Right kidney (tissue), 1 donor: ENCODE measurements around the gene FEV.
A peak's percentile ranks its signal among the peaks of the same experiment; 100 is the strongest.

Source experiments
- DNase-seq: peaks from one replicate; pipeline ENCODE4 v3.0.0-alpha.2; 2016

FEV gene

GRCh38 chr2:218993345-218994315 is 8.6 kb upstream of the FEV start, which contains the start of gene CRYBA2:
Gene CRYBA2, minus strand, starts transcription at chr2:218993422. Its CDS starts 246 bp downstream, at chr2:218993176.
- DNase-seq: peak; percentile 35

- no peak for DNase-seq
Observed at GRCh38 chr2:218992703-218993344, 7.8 kb upstream of the FEV start.

- no peak for DNase-seq
Observed at GRCh38 chr2:218992196-218992595, 7.2 kb upstream of the FEV start.

DNA sequence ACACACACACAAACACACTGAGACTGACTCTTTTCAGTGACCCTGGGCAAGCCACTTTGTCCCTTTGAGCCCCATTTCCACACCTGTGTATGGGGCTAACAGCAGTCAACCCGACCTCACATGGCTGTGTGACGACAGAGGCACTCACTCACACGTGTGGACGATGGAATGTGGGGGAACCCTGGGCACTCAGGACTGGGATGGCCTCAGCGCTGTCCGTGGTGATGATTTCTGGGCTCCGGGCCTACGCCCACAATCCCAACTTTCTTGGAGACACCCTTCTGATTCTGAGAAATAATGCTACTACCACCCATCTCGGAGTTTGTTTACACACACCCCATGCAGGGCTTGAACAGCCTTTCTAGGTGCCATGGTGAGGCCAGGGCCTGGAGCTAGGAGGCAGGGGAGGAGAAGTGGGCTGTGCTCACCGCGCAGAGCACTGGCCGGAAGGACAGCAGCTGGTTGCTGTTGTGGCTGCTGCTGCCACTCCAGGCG is 6.7 kb upstream of the FEV start:
- peak; percentile 50 for DNase-seq

GRCh38 chr2:218990612-218991011 is 5.6 kb upstream of the FEV start:
- no peak for DNase-seq

- no peak for DNase-seq
Observed at GRCh38 chr2:218990052-218990451, 5.1 kb upstream of the FEV start.

- no peak for DNase-seq
Observed at GRCh38 chr2:218988650-218989049, 3.7 kb upstream of the FEV start.

DNA sequence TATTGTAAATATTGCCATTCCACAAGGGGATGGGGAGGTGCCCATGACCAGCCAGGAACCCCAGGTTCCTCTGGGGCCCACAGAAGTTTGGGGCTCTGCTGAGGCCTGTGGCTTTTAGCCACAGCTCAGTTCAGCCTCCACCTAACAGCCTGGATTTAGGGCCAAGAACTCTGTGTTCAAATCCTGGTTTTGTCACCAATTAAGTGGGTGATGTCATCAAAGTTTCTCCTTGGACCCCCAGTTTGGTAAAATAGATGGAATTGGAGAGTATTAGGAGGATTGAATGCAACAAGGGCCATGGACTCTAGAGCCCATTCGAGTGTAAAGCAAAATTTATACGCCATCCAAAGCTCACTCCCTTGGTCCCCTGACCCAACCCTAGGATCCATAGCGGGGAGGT is 3.2 kb upstream of the FEV start:
- DNase-seq: no peak

DNA sequence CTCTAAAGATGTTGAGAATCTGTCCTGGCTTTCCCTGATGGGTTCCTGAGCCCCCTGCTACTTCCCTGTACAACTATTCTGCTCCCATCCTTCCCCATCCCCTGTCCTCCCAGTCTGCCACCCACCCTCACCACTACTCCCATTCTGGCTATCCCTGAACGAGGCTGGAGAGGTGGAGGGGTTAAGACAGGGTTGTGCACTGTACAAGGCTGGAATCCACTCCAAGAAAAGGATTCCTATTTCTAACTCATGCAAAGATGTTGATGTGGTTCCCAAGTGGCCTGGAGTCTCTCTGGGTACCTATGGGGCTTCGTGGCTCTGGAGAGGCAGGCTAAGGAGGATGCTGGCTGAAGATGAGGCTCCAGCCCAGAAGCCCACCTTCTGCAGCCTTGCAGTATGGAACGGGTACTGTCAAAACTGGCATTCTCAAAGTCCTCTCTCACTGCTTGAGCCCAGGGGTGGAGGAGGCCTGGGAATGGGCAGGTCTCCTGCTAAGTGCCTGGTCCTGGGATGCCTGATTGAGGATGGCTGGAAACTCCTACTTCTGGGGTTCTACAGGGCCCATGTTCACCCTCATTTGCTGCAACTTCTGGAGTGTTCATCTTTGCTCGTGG is 1.3 kb upstream of the FEV start:
- no peak for DNase-seq

- DNase-seq: no peak
Observed at GRCh38 chr2:218985325-218986091, 524 bp upstream of the FEV start.

GRCh38 chr2:218984239-218985020 is 554 bp downstream of the FEV start:
- peak; percentile 58 for DNase-seq

- peak; percentile 30 for DNase-seq
Observed at GRCh38 chr2:218983934-218984238, 1.1 kb downstream of the FEV start.

DNA sequence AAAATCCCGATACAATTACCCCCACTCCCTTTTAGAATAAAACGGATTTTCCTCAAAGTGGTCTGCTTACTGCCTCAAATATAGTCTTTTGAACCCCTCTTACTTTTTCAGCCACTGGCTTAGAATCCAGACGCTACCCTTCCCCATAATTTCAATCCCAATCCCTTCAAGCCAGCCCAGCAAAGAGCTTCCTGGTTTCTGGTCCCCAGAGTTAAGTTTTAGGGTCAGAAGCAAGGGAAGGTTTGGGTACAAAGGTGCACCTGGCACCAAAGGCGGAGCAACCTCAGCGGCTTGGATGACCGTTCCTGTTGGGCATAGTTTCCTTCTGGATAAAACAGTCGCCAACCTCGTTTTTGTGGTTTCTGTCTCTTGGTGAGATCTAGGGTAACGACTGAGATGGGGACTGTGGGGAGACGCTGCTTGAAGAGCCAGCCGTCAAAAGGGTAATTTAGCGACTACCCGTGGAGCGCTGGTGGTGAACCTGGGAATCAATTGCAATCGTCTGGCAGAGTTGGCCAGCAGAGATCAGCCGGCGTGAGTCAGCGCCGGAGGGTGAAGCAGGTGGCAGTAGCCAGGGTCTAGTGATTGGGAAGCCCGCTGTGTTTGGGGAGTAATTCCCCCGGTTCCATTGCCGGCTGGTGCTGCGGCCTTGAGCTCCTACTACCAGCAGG is 1.6 kb downstream of the FEV start:
- peak; percentile 29 for DNase-seq

GRCh38 chr2:218982586-218983262 is 2.3 kb downstream of the FEV start:
- DNase-seq: no peak

- peak; percentile 62 for DNase-seq
Observed at GRCh38 chr2:218981881-218982585, 3.0 kb downstream of the FEV start.

DNA sequence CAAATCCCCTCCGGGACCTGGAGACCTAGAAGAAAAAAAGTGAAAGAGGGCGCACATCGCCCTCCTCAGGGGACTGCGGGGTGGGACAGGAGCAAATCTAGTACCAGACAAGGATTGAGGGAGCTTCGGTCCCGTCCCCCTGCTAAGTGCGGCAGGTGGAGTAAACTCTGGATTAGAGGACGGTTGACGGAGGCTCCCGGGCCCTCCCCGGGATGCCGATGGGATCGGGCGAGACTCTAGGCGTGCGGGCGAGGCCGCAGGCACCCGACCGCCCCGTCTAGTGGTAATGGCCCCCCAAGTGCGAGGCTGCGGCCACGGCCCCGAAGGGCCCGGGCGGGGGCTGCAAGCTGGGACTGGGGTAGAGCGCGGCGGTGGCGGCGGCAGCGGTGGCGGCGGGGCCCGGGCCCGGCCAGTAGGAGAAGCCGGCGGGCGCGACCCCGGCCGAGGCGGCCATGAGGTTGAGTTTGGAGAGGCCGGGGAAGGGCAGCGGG is 3.5 kb downstream of the FEV start:
- peak; percentile 36 for DNase-seq

GRCh38 chr2:218980735-218981389 is 4.1 kb downstream of the FEV start:
- peak; percentile 33 for DNase-seq

- DNase-seq: peak; percentile 84
Observed at GRCh38 chr2:218979846-218980734, 4.9 kb downstream of the FEV start.
